ENCODE data around the gene PRR36. TPM values are rescaled to one million over a fixed set of nuclear protein-coding genes. Genes with fewer than 3 reads are reported as not detected.

The PRR36 gene
- total RNA-seq = 0.13 TPM in 1 of 2 replicates, not detected in the other

GRCh38 chr19:7874076-7874896, at the start of gene PRR36:
TSS of gene PRR36 (minus strand) at chr19:7874390. CDS start at chr19:7873689, 701 bp downstream.

GRCh38 chr19:7919610-7920518, 45.7 kb upstream of the PRR36 start, which contains the start of gene SNAPC2:
TSS of gene SNAPC2 (plus strand) at chr19:7920338. CDS start at chr19:7920367, 29 bp downstream.

GRCh38 chr19:7914598-7915045, 40.4 kb upstream of the PRR36 start, which contains the start of gene TGFBR3L:
TSS of gene TGFBR3L (plus strand) at chr19:7914830.

DNA sequence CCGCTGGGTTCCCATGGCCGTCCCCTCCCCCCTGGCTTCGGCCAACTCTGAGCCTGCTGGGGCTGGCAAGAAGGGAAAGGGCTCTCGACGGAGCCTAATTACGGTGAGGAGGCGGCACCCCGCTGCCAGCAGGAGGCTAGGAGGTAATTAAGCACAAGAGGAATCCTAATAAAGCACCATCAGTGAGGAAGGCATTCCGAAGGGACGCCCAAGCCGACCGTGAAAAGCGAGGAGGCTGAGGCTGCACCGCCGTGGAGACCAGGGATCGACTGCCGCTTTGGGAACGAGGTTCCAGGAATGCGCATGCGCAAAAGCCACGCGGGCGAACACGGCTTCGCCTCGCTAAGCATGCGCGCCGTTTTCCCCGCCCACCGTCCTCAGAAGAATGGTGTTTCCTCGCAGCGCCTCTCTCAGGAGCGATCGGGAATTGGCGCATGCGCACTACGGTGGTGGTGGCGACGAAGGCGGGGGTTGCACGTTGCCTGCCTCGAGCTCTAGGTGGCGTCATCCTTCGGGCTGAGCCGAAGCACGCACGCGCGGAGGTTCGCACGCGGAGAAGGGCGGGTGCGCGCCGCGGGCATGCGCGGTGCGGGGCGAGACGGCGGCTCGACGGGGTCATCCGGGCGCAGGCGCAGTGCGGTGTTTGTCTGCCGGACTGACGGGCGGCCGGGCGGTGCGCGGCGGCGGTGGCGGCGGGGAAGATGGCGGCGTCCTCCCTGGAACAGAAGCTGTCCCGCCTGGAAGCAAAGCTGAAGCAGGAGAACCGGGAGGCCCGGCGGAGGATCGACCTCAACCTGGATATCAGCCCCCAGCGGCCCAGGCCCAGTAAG, 29.3 kb upstream of the PRR36 start, which contains the start of gene MAP2K7:
MAP2K7 (plus strand) TSS at position 634 of the 830 bp plus-strand sequence; CDS start at position 702, 68 bp downstream.

GRCh38 chr19:7888145-7888825, 14.1 kb upstream of the PRR36 start, which contains the start of gene LRRC8E:
TSS of gene LRRC8E (plus strand) at chr19:7888510. CDS start at chr19:7895604, 7,094 bp downstream.

DNA sequence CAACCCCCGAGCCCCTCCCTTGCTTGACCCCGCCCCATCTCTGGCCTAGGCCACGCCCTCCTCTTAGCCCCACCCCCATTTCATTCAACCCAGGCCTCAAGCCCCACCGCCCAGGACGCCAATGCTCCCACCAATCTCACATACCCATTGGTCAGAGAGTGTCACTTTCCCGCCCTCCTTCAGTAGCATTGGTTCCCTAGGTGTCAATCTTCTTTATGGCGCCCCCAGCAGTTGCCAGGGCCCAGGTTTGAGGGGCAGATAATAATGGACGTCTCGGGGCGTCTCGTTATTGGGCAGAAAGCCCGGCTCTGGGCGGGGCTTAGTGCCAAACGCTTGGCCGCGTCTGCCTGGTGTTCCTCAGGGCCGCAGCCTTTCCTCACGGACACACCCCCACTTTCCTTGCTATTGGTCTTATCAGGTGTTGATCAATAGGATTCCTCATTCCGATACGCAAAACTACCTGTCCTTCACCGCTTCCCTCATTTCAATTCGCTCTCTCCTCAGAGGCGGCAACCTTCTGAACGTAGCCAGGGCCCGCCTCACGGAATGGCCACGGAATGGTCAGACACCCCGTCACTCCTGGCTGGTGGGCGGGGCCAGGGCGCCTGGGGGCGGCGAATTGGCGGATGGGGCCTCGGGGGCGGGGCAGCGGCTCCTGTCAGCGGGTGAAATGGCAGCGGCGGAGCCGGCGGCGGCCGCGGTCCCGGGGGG, 44.5 kb downstream of the PRR36 start, which contains the start of gene EVI5L:
EVI5L (plus strand) TSS at position 658 of the 711 bp plus-strand sequence. CDS start 16,325 bp downstream, outside the sequence.

Other genes with a start within 250 kb of the PRR36 start
- gene XAB2, start 244.8 kb downstream of the PRR36 start, total RNA-seq = 19.9 and 44.2 TPM in 2 replicates
- gene PET100, start 244.6 kb downstream of the PRR36 start, total RNA-seq = 25.8 and 45.2 TPM in 2 replicates
- not detected in 2 replicates for gene PCP2, start 240.7 kb downstream of the PRR36 start, total RNA-seq
- 27.7 and 49.4 TPM in 2 replicates for gene STXBP2, start 237.3 kb downstream of the PRR36 start, total RNA-seq
- not detected in 2 replicates for gene RETN, start 205.3 kb downstream of the PRR36 start, total RNA-seq
- not detected in 2 replicates for gene MCEMP1, start 197.3 kb downstream of the PRR36 start, total RNA-seq
- gene TRAPPC5, start 193.6 kb downstream of the PRR36 start, total RNA-seq = 52.0 and 117 TPM in 2 replicates
- gene FCER2, start 172.3 kb downstream of the PRR36 start, total RNA-seq = not detected in 2 replicates
- gene CLEC4G, start 142.3 kb downstream of the PRR36 start, total RNA-seq = not detected in 2 replicates
- gene CD209, start 126.9 kb downstream of the PRR36 start, total RNA-seq = not detected in 2 replicates
- gene CLEC4M, start 111.1 kb downstream of the PRR36 start, total RNA-seq = 0.44 TPM in 1 of 2 replicates, not detected in the other
- gene EVI5L, start 44.2 kb downstream of the PRR36 start, total RNA-seq = 11.0 and 16.7 TPM in 2 replicates
- gene LRRC8E, start 14.1 kb upstream of the PRR36 start, total RNA-seq = 0.32 and 1.1 TPM in 2 replicates
- 8.1 and 12.8 TPM in 2 replicates for gene MAP2K7, start 29.5 kb upstream of the PRR36 start, total RNA-seq
- gene TGFBR3L, start 40.4 kb upstream of the PRR36 start, total RNA-seq = 0.38 TPM in 1 of 2 replicates, not detected in the other
- 8.4 and 13.0 TPM in 2 replicates for gene SNAPC2, start 45.9 kb upstream of the PRR36 start, total RNA-seq
- gene CTXN1, start 51.7 kb upstream of the PRR36 start, total RNA-seq = 2.3 and 4.4 TPM in 2 replicates
- gene TIMM44, start 69.3 kb upstream of the PRR36 start, total RNA-seq = 36.1 and 48.9 TPM in 2 replicates
- 15.5 and 81.9 TPM in 2 replicates for gene ELAVL1, start 131.3 kb upstream of the PRR36 start, total RNA-seq
- gene CCL25, start 178.4 kb upstream of the PRR36 start, total RNA-seq = not detected in 2 replicates